Esophagus mucosa (tissue), 1 donor: ENCODE data around the gene CXorf58. TPM values are rescaled to one million over a fixed set of nuclear protein-coding genes. Genes with fewer than 3 reads are reported as not detected.

ENCODE experiments used
- ATAC-seq: fragments of 200-7000 bp; cut with Tn5 transposase; one replicate; pipeline ENCODE4 v1.9.1; 2020
- total RNA-seq: library from RNA; stranded (reverse); gene quantifications from one replicate; pipeline ENCODE4 v1.2.4, GENCODE V29; 2023
- donor health status: DM: yes; HTN: yes; CAD: no.

Gene CXorf58
- total RNA-seq, 1 donor from 2014 or later = not detected

DNA sequence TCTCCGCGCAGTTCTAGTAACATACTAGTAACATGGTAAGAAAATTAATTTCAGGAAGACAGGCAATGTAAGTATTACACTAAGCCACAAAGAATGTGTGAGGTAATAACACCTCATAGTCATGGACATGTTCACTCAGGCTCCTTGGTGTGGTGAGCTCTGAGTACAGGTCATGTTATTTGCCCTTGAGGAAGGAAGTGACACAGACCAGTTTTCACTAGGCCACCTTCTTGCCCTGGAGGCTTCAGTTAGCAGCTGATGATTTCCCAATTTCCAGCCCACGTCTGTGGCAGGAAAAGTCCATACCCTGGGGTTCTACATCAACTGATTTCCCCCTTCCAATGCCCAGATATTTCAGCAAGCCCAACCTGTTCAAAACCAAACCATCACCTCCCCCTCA is 6.7 kb upstream of the CXorf58 start:
- ATAC-seq = peak; percentile 96

DNA sequence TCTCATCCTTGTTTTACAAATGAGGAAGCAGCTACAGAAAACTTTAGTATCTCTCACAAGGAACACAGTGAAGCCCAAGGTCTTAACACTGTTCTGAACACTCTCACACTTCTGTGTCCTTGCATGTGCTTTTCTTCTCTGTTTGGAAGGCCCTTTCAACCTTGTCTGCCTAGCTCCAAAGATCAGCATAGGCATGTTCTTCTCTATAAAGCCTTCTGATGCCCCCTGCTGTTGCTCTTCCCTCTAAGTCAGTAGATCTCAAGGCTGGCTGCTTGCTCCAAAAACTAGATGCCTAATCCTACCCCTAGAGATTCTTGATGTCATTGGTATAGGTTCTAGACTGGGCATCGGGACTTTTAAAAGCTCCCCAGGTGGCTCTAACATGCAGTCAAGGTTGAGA is 6.0 kb upstream of the CXorf58 start:
- peak; percentile 71 for ATAC-seq

DNA sequence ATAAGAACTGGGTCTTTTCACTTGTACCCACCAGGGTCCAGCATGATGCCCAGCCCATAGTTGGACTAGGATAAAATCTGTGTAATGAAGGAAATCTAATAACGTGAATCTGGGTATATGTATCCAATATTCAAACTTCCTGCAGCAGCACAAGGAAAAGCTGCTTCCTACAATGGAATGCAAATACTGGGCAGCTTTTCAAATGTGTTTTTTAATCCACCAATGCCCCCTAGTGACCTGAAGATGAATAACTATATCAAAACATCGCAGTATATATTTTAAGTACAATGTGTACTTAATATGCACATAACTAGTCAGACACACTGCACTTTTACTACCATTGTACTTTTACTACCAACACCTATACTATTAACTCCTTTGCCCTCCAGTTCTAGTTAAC is 5.4 kb upstream of the CXorf58 start:
- ATAC-seq = peak; percentile 42

DNA sequence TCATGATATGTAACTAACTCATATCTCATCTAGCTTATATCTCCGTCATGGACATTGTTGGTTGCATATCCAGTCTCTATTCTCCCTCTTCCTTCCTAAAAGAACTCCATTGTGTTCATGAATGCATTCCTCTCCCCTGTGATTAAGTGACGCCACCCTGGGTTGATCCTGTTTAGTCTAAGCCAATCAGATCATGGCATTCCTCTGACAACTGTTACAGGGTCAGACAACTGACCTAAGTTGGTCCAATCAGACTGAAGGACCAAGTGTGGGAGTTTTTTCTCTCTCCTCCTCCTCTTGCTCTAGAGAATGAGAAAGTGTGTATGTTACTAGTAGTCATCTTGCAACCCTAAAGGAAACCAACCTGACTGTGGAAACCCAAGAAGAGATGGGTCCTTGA is 3.7 kb upstream of the CXorf58 start:
- no peak for ATAC-seq

DNA sequence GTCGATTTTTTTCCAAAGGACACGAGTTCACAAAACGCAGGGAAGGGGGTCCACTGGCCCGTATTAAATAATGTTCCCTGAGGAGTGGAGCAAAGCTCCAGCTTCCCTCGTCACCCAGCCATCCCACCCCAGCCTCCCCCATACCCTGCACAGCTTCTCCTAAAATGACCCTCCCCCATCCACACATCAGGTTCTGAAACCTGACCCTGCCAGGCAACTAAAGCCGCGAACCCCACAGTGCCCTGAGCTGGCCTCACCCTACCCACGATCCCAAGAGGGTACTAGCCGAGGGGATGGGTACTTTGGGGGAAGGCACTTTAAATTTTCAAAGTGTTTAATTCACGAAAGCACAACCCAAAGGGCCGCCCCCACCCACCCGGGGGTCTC is 702 bp upstream of the CXorf58 start:
- ATAC-seq = no peak

DNA sequence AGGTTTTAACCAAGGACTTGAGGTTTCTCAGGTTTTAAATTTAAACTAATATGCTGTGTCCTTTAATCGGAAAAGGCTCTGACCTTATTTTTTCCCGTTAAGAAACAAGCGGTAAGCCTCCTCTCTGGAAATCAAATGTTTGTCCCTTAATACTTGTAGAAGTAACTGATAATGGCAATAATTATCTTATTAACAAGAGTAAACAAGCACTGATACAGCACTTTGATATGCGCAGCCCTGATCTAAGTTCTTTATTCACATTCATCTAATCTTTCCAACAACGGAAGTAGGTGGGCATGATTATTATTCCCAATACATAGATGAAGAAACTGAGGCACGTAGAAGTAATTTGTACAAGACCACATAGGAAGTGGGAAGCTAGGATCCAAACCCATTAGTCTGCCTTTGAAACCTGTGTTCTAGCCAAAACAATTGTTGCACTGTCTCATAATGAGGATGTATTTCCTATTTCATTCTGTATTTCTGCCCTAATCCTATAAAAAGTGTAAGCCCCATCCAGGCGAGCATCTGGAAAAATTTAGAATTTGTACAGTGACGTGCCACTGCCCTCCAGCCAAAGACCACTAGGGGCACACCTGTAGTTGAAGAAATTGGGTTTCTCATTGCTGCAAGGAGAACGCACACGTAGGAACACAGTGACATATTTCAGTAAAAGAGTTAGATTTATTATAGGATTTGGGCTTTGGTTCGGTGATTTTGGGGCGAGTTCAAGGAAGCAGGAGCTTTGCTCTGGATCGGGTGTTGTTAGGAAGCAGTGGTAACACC is 606 bp downstream of the CXorf58 start:
- ATAC-seq = no peak

DNA sequence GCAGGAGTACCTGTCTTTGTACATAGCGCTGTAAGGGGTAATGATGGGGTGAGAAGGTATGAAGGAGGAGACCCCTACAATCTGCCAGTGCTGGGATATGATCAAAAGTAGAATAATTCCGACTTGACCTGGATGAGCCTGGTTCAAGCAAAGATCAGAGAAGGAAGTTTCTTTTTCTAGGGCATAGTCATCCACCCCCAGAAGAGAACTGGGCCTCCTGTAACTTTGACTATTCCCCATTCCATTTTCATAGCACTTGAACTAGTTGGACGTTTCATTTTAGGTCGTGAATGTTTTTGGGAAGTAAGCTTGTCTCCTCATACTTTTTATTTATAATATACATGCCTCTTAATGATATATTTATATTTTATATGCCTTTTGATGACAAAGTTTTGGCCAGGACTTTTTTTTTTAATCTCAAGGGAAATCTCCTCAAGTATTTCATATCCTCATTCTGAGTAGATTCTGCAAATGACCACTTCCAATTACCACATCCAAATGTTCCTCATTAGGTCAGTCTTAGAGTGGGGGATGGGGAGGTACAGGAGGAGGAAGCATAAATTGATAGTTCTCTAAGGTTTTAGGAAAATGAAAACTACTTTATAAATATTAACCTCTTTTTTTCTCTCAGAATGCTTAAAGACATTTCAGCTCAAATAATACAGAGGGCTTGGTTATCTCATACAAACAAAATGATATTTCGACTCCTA is 3.5 kb downstream of the CXorf58 start:
- no peak for ATAC-seq

DNA sequence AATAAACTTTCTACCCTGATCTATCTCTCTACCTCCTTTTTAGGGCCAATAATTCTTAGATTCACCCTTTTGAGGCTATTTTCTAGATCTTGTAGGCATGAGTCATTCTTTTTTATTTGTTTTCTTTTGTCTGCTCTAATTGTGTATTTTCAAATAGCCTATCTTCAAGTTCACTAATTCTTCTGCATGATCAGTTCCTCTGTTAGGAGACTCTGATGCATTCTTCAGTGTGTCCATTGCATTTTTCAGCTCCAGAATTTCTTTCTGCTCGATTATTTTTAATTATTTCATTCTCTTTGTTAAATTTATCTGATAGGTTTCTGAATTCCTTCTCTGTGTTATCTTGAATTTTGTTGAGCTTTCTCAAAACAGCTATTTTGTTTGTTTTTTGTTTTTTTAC is 11.3 kb downstream of the CXorf58 start:
- no peak for ATAC-seq

DNA sequence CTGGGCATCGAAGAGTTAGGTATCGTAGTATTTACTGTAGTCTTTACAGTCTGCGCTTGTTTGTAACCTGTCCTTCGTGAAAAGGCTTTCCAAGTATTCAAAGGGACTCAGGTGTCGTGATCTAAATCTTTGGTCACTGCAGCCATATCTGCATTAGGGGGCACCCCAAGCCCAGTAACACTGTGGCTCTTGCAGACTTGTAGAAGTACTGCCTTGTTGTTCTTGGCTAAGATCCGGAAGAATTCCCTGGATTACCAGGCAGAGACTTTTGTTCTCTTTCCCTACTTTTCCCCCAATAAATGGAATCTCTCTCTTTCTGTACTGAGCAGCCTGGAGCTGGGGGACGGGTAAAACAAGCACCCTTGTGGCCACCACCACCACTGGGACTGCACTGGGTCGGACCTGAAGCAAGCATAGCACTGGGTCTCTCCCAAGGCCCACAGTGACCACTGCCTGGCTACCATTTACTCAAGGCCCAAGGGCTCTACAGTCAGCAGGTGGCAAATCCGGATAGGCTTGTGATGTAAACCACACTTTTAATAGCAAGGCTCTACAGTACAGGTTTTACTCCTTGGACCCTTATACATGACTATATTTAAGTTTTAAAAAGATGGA is 12.0 kb downstream of the CXorf58 start:
- no peak for ATAC-seq

DNA sequence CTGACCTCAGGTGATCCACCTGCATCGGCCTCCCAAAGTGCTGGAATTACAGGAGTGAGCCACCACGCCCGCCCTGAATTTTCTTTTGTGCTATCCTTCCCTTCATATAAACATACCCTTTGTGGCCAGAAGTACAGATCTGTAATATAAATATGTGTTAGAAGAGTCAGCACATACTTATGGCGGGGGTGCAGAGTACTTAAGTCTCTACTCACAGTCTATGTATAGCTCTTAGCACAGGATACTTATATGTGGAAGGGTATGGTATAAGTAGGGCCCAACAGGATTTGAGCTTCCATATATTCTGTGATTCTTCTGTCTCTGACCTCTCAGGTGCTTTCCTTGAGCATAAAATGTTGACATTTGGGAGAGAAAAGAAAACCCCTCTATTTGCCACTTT is 18.2 kb downstream of the CXorf58 start:
- no peak for ATAC-seq

DNA sequence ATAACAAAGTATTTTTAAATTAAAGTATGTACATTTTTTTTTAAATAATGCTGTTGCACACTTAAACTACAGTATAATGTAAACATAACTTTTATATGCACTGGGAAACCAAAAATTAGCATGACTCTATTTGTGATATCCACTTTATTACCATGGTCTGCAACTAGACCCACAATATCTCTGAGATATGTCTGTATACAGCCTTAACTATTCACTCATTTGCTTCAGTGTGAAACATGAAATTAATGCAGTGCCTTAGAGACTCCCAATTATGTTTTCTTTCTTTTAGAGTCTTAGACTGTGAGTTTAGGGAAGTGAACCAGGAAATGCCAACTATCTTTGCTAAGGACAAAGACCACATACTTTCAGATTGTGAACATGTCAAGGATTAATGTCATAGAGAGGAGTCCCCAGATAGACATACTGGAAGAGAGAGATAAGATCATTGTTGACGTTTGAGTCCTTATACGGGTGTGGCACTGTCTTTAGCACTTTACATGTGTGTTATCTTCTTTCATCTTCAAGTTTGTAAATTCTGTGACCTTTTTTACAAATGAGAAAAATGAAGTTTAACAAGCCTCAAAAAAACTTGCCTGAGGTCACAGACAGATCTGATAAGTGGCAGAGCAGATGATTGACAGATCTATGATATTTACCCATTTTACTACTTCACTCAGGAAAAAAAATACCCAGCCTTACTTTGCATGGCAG is 23.2 kb downstream of the CXorf58 start:
- no peak for ATAC-seq

DNA sequence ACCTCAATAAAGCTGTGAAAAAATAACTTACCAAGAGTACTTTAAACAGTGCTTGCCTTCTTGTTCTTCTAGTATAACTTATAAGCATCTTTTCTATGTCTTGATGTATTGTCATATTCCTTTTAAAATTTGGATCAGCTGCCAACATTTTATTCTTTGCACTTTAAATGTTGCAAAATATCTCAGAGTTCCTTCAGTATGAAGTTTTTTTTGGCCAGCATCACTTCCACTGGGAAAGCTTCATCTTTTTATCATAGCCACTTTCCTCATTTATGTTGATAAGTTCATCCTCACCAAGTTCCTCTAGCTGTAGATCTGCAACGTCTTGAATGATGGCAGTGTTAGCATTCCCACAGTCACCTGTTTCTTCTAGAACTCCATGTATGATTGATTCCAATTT is 24.2 kb downstream of the CXorf58 start:
- ATAC-seq = no peak

DNA sequence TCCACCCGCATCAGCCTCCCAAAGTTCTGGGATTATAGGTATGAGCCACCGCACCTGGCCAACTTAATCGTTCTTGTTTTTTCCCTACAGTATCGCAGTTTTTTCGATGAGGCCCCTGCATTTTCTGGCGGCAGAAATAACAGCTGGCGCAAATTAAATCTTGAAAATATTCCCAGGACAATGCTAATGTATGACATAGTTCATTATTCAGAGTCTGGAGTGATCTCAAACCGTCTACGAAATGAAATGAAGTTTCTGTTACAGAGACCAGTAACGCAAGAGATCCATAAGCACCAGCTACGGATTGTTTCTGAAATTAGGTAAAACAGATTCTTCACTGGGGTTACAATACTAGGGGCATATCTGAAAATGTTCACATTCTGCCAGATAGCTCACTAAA is 27.3 kb downstream of the CXorf58 start:
- no peak for ATAC-seq

DNA sequence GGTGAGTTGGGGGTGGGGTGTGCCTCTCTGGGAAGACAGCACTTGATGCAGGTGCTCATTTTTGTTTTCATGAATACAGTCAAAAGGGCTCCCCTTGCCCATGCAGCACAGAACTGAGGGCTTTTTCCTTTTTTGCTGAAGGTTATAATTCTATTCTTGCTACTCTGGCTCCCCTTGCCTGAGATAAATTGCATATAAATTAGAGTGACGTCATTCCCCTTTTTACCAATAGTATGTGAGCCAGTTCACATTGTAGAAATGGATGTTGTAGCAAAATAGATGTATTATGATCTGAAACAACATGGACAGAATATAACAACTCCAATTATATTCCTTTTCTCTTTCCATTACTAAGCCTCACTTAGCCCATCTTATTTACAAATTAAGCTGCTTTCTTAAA is 28.4 kb downstream of the CXorf58 start:
- no peak for ATAC-seq

DNA sequence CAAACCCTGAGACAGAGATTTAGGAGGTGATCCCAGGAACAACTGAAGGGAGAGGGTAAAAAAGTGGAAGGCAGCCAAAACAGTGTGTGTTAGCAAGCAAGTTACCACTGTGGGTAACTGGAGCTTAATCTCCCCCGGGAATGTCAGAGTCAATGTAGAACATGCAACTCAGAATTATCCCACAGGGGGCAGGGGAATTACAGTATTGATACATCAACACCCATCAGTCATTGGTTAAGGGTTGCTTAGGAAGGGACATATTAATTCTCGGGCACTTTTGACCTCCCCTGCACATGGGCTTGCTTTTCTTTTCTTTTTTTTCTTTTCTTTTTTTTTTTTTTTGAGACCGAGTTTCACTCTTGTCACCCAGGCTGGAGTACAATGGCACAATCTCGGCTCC is 29.3 kb downstream of the CXorf58 start:
- no peak for ATAC-seq

DNA sequence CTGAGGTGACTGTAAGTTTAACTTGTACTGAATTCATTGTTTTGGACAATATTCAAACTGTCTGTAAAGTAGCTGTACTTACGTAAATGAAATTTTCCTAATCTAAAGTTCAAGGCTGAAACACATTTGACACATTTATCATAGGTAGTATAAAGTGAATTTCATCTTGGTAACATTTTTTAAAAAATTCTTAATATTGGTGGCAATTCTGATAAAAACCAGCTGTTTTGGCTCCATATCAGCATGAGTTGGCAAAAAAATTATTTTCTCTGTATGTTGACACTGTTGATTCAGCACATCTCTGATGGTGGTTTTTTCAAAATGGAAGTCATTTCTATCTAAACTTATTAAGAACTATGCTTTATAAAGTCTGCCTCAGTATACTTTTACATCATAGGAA is 30.9 kb downstream of the CXorf58 start:
- ATAC-seq = no peak

DNA sequence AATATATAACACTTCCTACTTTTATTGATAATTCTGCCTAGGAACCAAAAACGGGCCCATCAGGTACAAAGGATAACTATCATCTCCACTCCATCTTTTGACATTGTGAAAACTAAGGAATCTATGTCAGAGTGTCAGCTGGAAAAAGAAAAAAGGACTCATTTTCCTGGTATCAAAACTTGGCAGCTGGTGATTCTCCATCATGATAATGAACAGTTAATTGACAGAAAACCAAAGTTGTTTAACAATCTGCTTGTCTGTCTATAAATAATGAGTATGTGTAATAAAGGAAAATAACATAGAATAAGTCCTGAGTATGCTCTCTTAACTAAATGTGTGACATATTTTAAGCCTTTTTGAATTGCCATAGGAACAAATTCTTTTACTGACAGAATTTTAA is 31.4 kb downstream of the CXorf58 start:
- no peak for ATAC-seq

DNA sequence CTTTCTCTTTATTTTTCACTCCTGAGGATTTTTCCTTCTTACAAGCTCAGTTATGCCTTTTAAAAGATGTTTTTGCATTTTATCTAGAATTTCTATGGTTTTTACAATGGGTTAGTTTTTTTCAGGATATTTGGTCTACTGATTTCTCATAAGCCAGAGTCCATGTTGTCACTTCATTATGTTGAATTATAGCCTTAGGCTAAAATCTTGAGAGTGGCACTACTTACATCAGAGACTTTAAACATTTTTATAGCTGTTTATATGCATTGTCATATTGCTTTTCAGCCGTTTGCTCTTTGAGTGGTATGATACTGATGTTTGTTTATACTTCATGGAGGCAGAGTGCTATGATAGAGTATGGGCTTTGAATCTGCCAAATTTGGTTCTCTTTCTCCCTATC is 36.4 kb downstream of the CXorf58 start:
- no peak for ATAC-seq

DNA sequence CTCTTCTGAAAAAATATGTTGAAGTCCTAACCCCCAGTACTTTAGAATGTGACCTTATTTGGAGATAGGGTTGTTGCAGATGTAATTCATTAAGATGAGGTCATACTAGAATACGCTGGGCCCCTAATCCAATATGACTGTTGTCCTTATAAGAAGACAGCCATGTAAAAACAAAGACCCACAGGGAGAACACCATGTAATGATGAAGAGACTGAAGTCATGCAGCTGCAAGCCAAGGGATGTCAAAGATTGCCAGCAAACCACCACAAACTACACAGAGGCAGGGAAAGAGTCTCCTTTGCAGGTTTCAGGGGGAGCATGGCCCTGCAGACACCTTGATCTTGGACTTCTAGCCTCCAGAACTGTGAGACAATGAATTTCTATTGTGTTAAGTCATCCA is 37.4 kb downstream of the CXorf58 start:
- ATAC-seq = no peak

DNA sequence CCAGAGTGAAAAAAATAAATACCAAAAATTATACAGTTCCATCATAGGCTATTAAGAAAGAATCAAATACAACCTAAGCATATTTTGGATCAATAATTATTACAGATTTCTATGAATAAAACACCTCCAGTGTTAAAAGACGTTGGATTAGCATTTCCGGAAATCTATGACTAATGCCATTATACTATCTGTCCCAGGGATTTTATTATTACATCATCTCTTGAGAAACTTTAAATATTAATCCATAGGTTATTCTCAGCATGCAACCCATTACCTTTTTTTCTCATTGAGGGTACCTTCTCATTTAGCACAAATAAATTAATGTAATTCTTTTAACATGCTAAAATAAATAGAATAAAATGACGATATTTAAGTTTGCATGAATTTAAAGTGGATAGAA is 44.6 kb downstream of the CXorf58 start:
- no peak for ATAC-seq

DNA sequence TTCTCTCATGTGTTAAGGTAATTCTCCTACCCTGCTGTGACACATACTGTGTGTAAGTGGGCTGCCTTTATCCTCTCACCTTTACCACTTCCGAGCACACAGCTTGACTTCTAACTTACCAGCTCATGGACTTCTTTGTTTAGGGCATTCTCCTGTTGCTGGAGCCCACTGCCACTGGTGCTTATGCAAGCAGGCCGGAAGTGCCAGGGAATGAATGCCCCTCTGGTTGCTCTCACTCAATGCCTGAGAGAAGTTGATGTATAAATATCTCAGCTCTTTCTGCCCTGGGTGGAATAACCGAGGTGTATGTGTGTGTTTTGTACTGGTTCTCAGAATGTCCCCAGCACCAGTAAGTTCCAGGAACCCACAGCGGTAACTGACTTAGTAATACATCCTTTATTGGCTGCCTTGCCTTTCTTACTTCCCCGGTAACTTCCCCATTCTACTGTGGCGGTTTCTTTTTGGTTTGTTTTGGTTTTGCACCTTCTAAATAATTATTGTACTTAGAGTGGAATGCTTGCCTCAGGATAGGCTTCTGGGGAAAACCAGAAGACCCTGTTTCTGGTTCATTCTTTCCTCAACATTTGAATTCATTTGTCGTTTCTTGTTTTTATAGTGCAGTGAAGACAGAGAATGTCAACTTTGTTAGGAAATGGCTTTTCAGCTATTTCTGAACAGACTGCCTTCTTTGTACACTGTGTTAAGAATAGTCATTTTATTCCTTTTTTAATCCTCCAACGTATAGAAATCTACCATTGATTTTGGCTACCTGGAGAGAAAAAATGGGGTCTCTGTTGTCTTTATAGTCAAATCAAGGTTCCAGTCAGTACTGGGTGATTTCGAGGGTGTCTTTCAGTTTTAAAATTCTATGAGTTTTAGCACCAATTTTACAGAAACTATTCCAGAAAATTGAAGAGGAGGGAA is 45.4 kb downstream of the CXorf58 start:
- no peak for ATAC-seq

DNA sequence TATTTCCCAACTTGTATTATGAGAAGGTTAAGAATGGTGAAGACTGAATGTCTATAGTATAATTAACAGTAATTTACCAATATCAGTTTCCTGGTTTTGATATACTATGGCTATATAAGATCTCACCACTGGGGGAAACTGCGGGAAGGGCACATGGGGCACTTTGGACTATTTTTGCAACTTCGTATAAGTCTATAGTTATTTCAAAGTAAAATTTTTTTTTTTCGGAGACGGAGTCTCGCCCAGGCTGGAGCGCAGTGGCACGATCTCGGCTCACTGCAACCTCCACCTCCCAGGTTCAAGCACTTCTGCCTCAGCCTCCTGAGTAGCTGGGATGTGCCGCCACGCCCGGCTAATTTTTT is 46.1 kb downstream of the CXorf58 start:
- no peak for ATAC-seq
